COR-L47 (cell line): ENCODE results near the gene NFE2L3.
"Not testable (repeated sequence)": the region's sequence is repeated elsewhere in the genome, so short reads cannot be mapped to it uniquely, and the experiment has no call there.

Source experiments
- DNase-seq: peaks from one replicate; lab custom pipeline; 2025; lab: John Stamatoyannopoulos, UW

NFE2L3 gene

DNA sequence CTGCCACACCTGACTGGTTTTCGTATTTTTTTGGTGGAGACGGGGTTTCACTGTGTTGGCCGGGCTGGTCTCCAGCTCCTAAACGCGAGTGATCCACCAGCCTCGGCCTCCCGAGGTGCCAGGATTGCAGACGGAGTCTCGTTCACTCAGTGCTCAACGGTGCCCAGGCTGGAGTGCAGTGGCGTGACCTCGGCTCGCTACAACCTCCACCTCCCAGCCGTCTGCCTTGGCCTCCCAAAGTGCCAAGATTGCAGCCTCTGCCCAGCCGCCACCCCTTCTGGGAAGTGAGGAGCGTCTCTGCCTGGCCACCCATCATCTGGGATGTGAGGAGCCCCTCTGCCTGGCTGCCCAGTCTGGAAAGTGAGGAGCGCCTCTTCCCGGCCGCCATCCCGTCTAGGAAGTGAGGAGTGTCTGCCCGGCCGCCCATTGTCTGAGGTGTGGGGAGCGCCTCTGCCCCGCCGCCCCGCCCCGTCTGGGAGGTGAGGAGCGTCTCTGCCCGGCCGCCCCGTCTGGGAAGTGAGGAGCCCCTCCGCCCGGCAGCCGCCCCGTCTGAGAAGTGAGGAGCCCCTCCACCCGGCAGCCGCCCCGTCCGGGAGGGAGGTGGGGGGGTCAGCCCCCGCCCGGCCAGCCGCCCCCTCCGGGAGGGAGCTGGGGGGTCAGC is 4.2 kb upstream of the NFE2L3 start:
- DNase-seq = not testable (repeated sequence)

DNA sequence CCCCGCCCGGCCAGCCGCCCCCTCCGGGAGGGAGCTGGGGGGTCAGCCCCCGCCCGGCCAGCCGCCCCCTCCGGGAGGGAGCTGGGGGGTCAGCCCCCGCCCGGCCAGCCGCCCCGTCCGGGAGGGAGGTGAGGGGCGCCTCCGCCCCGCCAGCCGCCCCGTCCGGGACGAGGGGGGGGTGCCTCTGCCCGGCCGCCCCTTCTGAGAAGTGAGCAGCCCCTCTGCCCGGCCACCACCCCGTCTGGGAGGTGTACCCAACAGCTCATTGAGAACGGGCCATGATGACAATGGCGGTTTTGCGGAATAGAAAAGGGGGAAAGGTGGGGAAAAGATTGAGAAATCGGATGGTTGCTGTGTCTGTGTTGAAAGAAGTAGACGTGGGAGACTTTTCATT is 3.7 kb upstream of the NFE2L3 start:
- DNase-seq = not testable (repeated sequence)

DNA sequence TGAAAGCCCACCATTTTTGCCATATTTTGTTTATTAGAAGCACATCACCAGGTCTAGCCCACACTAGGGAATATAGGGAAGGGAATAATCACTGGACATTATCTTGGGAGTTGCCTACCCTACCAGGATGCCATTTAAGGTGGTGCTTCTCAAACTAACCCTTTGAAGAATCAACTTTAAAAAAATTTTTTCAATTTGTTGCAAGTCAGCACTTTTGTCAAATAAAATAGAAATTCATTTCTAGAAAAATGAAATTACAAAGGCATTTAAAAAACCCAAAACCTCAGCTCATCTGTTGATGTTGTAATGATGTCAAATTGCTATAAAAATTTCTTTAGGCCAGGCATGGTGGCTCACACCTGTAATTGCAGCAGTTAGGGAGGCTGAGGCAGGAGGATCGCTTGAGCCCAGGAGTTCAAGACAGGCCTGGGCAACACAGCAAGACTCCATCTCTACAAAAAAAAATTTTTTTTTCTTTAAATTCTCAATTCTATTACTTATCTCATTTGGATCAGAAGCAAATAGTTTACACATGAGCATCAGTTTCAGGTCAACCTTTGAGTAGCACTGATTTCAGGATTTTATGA is 2.5 kb upstream of the NFE2L3 start:
- no peak for DNase-seq

DNA sequence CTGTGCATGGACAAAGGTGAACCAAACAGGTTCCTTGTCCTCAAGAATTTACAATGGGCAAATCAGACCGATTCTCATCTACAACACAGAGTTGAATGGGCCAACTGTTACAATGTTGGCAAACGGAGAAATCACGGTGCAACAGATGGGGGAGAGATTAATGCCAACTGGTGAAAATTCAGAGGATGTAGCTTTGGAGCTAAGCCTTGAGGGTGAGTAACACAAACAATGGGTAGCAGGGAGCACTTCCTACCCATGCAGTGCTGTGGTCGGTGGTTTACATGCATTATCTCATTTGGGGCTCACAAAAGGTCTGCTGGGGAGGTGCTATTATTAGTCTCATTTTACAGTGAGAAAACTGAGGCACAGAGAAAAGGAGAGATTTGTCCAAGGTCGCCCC is 902 bp upstream of the NFE2L3 start:
- no peak for DNase-seq

DNA sequence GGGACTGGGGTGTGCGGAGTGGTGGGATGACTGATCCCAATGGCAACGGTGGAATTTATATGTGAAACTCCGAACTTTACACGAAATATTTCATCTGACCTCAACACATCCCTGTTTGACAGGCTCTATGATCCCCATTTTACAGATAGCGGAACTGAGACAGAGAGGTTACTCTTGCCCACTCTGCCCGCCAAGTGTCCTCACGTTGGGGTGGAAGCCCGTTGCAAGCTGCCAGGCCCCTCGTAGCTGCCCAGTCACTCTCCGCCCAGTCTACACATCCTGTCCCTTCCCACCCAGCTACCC is 397 bp upstream of the NFE2L3 start:
- DNase-seq = no peak

DNA sequence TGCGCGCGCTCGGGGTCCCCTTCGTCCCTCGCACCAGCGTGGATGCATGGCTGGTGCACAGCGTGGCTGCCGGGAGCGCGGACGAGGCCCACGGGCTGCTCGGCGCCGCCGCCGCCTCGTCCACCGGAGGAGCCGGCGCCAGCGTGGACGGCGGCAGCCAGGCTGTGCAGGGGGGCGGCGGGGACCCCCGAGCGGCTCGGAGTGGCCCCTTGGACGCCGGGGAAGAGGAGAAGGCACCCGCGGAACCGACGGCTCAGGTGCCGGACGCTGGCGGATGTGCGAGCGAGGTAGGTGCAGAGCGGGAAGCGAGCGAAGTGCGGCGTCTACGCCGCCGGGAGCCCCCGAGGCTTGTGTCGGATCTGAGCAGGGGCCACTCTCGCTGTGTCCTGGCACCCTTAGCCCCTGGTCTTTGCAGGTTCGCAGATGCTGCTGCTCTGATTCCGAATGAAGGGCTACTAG is 813 bp downstream of the NFE2L3 start:
- not testable (repeated sequence) for DNase-seq

DNA sequence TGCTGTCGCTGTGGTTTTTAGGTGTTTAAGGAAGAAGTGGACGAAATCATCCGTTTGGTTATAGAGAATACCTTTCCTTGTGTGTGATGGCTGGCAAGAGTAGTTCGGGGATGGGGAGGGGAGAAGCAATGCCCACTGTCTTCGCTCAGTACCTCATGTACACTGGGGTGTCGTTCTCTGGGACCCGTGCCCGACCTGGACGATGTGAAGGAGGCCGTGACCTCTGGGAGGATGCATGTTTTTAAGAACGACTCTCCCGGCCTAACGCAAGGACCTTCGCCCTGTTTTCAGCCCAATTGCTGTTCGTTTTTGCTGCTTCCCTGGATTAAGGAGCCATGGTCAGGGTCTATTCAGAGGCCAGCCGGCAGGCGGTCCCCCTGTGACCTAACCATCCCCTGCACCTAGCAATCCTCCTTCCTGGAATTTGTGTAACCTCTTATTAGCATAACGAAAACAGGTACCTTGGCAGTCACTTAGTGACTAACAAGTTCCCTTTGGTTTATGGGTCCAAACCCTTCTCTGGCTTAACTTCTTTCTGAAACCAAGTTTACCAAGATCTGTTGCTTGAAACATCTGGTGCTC is 1.3 kb downstream of the NFE2L3 start:
- DNase-seq = no peak

DNA sequence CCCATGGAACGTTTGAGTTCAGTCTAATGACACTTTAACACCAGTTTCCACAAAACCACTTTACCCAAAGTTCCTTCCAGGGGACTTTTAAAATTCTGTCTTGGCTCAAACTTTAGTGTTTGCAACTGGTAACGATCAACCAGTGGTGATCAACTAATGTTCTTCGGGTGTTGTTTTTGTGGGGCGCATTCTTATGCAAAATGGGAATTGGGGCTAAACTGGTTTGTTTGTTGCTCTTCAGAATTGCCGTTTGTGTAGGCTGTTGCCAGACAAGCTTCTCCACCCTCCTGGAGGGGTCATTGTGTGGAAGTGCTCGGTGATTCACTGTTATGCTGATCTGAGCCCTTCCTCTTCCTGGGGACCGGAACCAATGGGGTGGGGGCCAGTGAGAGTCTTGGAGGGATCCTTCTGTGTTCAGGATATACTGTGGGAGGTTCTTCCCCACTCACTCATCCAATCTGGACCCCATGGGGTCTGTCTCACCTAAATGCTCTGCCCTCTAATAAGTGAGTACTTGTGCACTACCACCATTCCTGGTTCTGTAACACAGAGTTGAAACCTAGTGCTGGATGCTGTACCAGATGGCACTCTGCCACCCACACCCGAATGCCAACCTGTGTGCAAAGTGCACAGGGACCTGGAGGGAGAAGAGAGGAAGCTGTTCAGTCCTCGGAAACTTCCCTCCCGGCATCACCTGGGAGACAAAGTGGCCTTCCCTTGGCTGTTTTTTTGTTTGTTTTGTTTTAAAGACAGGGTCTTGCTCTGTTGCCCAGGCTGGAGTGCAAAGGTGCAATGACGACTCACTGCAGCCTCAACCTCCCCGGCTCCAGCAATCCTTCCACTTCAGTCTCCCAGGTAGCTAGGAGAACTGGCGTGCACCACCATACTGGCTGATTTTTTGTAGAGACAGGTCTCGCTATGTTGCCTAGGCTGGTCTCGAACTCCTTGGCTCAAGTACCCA is 2.1 kb downstream of the NFE2L3 start:
- no peak for DNase-seq

DNA sequence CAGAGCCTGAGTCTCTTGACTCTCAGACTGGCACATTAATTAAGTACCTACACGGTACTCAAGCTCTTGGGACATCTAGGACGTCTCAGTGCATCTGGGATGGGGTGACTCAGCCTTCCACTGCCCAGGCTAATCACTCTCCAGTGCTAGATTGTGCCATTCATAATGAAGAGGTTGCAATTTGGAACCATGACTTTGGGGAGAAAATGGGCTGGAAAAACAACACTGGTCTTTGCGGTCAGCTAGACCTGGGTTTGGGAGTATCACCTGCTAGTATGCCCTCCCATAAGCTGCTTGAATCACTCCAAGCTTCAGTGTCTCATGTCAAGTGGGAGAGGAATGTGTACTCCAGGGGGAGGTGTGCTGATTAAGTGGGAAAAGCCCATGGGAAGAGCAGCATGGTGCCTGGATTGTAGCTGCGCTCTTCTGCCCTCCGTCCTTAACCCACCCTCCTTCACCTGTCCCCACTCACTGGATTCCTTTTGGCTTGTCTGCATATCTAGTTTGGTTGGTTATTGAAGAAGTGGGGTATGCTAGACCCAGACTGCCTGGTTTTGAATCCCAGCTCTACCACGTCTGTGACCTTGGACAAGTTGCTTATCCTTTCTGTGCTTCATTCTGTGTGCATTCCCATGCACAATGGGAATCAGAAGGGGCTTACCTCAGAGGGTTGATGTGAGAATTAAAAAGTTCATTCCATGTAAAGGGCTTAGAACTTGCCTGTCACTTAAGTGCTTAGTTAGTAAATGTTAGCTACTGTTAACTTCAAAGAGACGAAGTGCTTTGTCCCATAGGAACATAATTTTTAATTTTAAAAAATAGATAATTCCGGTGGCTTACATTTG is 3.8 kb downstream of the NFE2L3 start:
- no peak for DNase-seq

DNA sequence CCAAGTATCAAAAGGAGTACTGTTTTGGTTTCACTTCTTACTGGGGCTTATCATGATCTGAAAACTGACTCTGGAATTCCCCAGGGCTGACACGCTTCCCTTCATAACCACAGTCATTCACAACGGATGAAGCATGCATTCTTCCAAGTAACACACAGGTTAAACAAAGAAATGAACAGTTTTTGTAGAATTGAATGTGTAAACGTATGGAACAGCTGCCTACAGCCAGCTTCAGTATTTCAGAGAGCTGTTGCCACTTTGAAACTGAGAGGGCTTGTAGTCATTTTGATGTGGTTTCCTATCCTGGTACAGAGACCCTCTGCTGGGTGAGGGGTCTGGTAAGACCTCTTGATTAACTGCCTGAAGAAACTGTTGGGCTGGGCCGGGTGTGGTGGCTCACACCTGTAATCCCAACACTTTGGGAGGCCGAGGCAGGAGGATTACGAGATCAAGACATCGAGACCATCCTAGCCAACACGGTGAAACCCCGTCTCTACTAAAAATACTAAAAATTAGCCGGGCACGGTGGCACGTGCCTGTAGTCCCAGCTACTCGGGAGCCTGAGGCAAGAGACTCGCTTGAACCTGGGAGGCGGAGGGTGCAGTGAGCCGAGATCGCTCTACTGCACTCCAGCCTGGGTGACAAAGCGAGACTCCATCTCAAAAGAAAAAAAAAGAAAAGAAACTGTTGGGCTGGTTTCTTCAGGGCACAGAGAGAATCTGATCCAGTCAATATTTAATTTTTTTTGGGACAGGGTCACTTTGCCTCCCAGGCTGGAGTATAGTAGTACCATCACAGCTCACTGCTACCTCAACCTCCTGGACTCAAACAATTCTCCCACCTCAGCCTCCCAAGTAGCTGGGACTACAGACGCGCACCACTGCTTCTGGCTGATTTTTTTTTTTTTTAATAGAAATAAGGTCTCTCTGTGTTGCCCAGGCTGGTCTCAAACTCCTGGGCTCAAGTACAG is 4.7 kb downstream of the NFE2L3 start:
- no peak for DNase-seq

DNA sequence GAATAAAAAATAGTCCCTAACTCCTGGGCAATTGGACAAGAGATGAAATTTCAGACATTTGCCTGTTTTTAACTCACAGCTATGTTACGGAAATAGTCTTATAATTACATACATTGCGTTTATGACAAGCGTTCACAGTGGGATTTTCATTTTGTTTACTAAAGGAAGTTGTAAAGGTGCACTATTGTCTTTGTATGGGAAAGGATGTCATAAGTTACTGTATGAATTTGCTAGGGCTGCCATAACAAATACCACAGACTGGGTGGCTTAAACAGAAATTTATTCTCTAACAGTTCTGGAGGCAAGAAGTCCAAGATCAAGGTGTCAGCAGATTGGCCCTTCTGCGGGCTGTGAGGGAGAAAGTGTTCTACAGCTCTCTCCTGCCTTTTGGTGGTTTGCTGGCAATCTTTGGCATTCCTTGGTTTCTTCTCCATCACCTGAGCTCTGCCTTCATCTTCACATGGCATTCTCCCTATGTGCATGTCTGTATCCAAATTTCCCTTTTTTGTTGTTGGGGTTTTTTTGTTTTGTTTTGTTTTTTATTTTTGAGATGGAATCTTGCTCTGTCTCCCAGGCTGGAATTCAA is 5.6 kb downstream of the NFE2L3 start:
- DNase-seq = no peak

DNA sequence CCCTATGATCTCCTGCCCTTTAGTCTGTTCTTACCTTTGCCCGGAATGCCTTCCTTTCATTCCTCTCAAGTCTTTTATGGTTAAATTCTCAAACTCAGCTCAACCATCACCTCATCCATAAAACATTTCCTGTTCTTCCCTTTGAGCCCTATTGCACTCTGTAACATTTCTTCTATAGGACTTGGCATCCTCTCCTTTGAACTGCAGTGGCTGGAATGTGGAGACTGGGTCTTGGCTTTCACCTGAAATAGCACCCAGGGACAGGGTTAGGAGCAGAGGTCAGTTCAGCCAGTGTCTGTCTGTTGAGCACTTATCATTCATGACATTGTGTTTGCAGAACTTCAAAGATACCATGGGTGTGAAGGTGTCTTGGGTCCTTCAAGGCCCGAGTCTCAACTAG is 7.2 kb downstream of the NFE2L3 start:
- DNase-seq = no peak

DNA sequence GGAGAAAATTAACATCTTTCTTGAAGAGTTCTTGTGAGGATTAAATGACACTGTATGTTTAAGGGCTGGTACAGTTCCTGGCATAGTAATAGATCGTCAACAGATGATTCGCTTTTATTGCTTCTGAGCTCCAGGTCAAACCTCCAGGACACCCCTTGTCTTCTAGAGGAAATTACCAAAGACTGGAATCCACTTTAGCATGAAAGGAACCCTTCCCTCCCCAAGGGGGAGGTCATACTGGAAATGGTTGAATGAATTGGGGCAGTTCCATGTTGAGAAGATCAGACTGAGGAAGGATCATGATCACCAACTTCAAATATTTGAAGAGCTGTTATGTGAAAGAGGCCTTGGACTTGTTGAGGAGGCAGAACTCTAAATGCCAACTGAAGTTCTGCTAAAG is 8.9 kb downstream of the NFE2L3 start:
- DNase-seq = no peak

DNA sequence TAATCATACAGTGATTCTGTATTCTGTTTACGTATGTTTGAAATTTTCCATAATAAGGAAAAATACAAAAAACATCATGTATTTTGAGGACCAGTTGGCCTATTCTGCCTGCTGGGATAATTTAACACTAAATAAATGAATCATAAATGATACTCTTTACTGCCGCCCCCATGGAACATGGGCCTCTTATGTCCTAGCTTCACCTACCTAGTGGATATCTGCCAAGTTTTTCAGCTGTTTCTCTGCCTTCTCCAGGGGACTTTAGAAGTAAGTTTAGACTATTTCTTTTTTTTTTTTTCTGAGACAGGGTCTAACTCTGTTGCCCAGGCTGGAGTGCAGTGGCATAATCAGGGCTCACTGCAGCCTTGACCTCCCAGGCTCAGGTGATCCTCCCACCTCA is 10.4 kb downstream of the NFE2L3 start:
- DNase-seq = no peak

DNA sequence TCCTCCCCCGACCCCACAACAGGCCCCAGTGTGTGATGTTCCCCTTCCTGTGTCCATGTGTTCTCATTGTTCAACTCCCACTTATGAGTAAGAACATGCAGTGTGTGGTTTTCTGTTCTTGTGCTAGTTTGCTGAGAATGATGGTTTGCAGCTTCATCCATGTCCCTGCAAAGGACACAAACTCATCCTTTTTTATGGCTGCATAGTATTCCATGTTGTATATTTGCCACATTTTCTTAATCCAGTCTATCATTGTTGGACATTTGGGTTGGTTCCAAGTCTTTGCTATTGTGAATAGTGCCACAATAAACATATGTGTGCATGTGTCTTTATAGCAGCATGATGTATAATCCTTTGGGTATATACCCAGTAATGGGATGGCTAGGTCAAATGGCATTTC is 11.8 kb downstream of the NFE2L3 start:
- DNase-seq = not testable (repeated sequence)

DNA sequence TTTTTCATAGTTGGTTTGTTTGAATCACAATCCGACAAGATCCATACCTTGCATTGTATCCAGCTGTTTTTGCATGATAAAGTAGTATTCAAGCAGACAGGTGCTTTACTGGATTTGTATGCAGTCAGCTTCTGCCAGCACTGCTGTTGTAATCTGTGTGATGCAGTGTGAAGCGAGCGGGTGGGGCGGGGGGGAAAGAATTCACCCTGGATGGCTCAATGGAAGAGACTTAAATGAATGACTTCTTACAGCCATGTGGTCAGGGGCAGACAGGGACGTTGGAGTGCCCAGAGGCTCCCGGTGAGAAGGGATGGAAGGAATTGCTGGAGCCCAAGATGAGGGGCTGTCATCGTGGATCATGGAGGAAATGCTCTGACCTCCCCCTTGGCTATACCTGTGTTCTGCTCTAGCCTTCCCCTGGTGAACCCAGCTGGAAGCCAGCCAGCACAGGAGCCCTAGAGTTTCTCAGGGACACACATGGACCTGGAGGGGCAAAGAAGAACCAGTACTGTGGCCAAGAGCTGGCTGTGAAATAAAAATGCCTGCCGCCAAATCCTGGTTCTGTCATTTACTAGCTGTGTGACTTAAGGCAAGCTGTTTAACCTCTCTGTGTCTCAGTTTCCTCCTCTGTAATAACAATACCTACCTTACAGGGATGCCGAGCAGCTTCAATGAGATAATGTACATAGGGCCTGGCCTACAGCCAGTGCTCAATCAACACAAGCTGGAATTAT is 14.1 kb downstream of the NFE2L3 start:
- DNase-seq = no peak

DNA sequence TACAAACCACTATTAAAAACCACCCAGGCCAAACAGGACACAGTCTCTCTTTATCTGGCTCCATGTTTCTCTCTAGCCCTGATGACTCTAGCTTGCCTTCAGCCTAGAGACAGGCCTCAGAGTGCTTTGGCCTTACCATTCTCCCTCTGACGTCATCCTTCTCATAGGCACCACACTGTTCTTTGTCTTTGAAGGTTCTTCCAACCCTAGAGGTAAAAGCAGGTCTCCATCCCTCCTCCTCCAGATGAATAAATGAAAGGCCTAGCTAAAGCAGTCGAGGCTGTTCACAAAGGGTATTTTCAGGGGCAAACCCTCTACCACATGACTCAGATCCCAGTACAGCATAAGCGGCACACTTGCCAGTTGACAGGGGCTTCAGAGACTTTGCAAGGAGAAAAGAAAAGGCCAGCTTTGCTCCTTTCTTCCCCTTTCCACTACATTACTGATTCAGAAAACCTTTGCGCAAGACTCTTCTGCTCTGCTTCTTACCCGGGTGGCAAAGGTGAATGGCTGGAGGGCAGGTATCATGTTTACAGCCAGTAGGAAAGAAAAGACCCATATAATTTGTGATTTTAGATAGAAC is 14.8 kb downstream of the NFE2L3 start:
- no peak for DNase-seq

DNA sequence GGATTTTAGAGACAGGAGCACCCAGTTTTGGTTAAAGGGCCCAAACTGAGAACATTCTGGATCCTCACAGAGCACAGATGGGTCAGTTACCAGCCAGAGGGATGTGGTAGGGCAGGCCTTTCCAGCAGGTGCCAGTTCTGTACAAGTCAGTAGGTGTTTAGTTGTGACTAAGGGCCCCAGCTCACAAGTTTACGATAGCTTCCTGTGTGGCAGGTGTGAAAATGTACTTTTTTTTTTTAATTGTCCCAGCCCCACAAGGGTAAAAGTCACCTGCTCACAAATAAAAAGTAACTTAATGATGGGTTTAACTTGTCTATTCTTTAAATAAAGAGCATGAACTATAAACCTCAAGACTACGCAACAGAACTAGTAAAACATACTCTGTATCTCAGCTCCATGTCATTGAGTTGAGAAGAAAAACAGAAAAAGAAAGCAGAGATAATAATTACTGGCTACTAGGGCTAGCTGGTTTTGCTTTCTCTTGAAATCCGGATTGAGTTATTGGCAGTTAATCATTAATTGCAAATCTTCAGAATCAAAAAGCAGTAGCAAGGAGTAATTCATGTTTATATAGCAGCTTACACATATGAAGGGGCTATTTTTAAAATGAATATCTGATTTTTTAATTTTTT is 15.4 kb downstream of the NFE2L3 start:
- DNase-seq = no peak
